Measurements from ENCODE around the gene TDRD10. TPM values are rescaled to one million over a fixed set of nuclear protein-coding genes. Genes with fewer than 3 reads are reported as not detected.

The TDRD10 gene
- total and polyA plus RNA-seq, 2 experiments from 2014 or later, result 0.51 to 1.0 TPM

DNA sequence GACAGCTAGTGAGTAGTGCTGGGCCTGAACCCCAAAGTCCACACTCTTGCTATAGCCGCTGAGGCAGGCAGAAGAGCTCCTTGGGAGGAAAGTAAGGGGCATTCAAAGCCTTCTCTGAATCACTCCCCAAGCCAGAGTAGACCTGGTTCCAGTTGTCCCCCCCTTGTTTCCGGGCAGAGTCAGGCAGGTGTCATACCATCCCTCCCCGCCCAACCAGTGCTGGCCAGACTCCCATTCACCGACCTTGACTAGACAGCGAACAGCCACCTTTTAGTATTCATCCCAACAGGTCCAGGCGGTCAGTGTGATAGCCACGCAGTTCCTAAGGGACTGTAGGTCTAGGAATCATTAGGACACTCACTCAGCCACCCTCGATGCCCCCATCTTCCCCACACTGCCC lies 77.4 kb downstream of the TDRD10 start:
- no peaks in the 10 kb centered on the region for H3K27me3 ChIP-seq

GRCh38 chr1:154581766-154582165 lies 79.7 kb downstream of the TDRD10 start:
- TF ChIP-seq CTCF (IDR thresholded peaks at IDR 0.05; ENCODE audit: low read depth, low read length), result no peak
- peaks cover 61% of the 10 kb centered on the region for H3K36me3 ChIP-seq
- no peaks in the 10 kb centered on the region for H3K9me3 ChIP-seq (ENCODE audit: low read depth)
- DNase-seq (ENCODE audit: low read depth in 1 of 2, low spot score in 1 of 2), result no peak
- no peaks in the 10 kb centered on the region for H3K27me3 ChIP-seq
- H3K4me1 ChIP-seq (ENCODE audit: low read depth), result no peaks in the 10 kb centered on the region
- no peak overlapping the region for H3K27ac ChIP-seq
- no peak overlapping the region for H3K4me3 ChIP-seq

More for the DNA sequence above, 77.4 kb downstream of the TDRD10 start:
- DNase-seq (ENCODE audit: low read depth in 1 of 2, low spot score in 1 of 2), result no peak
- Histone ChIP-seq H3K4me1 (ENCODE audit: low read depth) (no peaks in the 10 kb centered on the region), H3K9me3 (ENCODE audit: low read depth) (no peaks in the 10 kb centered on the region), H3K27ac (no peak overlapping the region), H3K4me3 (no peak overlapping the region), H3K36me3 (peaks cover 40% of the 10 kb centered on the region)
- no peak for TF ChIP-seq CTCF (IDR thresholded peaks at IDR 0.05; ENCODE audit: low read depth, low read length)

DNA sequence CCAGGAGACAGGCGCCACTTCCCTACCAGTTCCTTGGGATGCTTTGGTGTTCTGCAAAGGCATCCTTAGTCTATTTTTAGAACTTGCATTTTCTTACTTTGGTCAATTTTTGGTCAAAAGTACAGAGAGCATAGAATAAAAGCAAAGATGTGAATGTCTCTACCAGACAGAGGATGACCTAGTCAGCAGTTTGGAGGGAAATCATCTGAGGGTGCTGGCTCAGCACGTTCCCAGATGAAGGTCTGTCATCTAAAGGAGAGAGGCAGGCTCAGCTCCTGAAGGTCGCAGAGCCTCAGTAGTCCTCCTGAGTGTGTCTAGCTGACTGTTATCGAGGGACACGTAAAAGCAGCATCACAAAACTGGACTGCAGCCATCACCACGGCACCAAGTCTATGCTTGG lies 80.9 kb downstream of the TDRD10 start:
- Histone ChIP-seq H3K36me3 (peaks cover 72% of the 10 kb centered on the region), H3K27ac (no peak overlapping the region), H3K4me1 (ENCODE audit: low read depth) (no peaks in the 10 kb centered on the region), H3K4me3 (no peak overlapping the region), H3K9me3 (ENCODE audit: low read depth) (no peaks in the 10 kb centered on the region), H3K27me3 (no peaks in the 10 kb centered on the region)
- no peak for DNase-seq (ENCODE audit: low read depth in 1 of 2, low spot score in 1 of 2)
- no peak for TF ChIP-seq CTCF (IDR thresholded peaks at IDR 0.05; ENCODE audit: low read depth, low read length)

GRCh38 chr1:154583773-154584172 lies 81.8 kb downstream of the TDRD10 start:
- H3K4me3 ChIP-seq, result no peak overlapping the region
- no peak overlapping the region for H3K27ac ChIP-seq
- H3K4me1 ChIP-seq (ENCODE audit: low read depth), result no peaks in the 10 kb centered on the region
- peaks cover 81% of the 10 kb centered on the region for H3K36me3 ChIP-seq
- no peak for TF ChIP-seq CTCF (IDR thresholded peaks at IDR 0.05; ENCODE audit: low read depth, low read length)
- no peaks in the 10 kb centered on the region for H3K9me3 ChIP-seq (ENCODE audit: low read depth)
- peak in 1 of 2 donors; percentile 74 for DNase-seq (ENCODE audit: low read depth in 1 of 2, low spot score in 1 of 2)
- no peaks in the 10 kb centered on the region for H3K27me3 ChIP-seq

- H3K4me3 ChIP-seq, result no peak overlapping the region
- H3K9me3 ChIP-seq (ENCODE audit: low read depth), result no peaks in the 10 kb centered on the region
- H3K27me3 ChIP-seq, result no peaks in the 10 kb centered on the region
- no peak overlapping the region for H3K27ac ChIP-seq
- DNase-seq (ENCODE audit: low read depth in 1 of 2, low spot score in 1 of 2), result peak in 1 of 2 donors; percentile 18
- TF ChIP-seq CTCF (IDR thresholded peaks at IDR 0.05; ENCODE audit: low read depth, low read length), result no peak
- no peaks in the 10 kb centered on the region for H3K4me1 ChIP-seq (ENCODE audit: low read depth)
- peaks cover 83% of the 10 kb centered on the region for H3K36me3 ChIP-seq
Observed at GRCh38 chr1:154584267-154584994, 82.4 kb downstream of the TDRD10 start.

All from cardiac muscle cell (in vitro differentiated cells and primary cell).